SK-N-SH (cell line): Measurements from ENCODE around the gene PRR20G.

Source experiments
- EP300 ChIP-seq, 2 experiments: IDR thresholded peaks; 2 replicates each; pipeline versions ENCODE4 v1.4.0 to v1.6.1; 2012; ENCODE audit warnings: borderline replicate concordance in 1 of 2, low read depth in 1 of 2, low read length in 1 of 2
- EZH2phosphoT487 ChIP-seq: fragments of 200-600 bp; sonication (generic); IDR thresholded peaks from 2 replicates; pipeline ENCODE4 v1.6.1; 2017; ENCODE audit warnings: low read depth, mixed run types, mild to moderate bottlenecking, antibody characterized with exemption, moderate library complexity, borderline replicate concordance
- FOSL2 ChIP-seq: IDR thresholded peaks from 2 replicates; pipeline ENCODE4 v1.4.0; 2012; ENCODE audit warnings: low read depth, mild to moderate bottlenecking, moderate library complexity, borderline replicate concordance
- MXI1 ChIP-seq: IDR thresholded peaks from 2 replicates; pipeline ENCODE4 v1.6.1; 2012; ENCODE audit warnings: mild to moderate bottlenecking, low read depth, low read length, improper control_type of control experiment
- RCOR1 ChIP-seq: fragments of 150-350 bp; IDR thresholded peaks from 2 replicates; pipeline ENCODE4 v1.6.1; 2017; ENCODE audit warnings: antibody characterized with exemption, low read length
- RFX5 ChIP-seq: IDR thresholded peaks from 2 replicates; pipeline ENCODE4 v1.6.1; 2012; ENCODE audit warnings: mild to moderate bottlenecking, improper control_type of control experiment, low read length
- SMC3 ChIP-seq: IDR thresholded peaks from 2 replicates; pipeline ENCODE4 v1.6.1; 2012; ENCODE audit warnings: low read depth, low read length, improper control_type of control experiment
- TAF1 ChIP-seq: IDR thresholded peaks from 2 replicates; pipeline ENCODE4 v1.6.1; 2012; ENCODE audit warnings: low read depth, mild to moderate bottlenecking, low read length, moderate library complexity, borderline replicate concordance
- TEAD4 ChIP-seq: IDR thresholded peaks from 2 replicates; pipeline ENCODE4 v1.4.0; 2012; ENCODE audit warnings: mild to moderate bottlenecking, borderline replicate concordance; ENCODE audit not compliant: insufficient read depth
- YY1 ChIP-seq: IDR thresholded peaks from 2 replicates; pipeline ENCODE4 v1.4.0; 2012; ENCODE audit warnings: low read depth, mild to moderate bottlenecking
- TF ChIP-seq, protein P1 (sequence below): fragments of 200-600 bp; sonication (generic); IDR thresholded peaks from 2 replicates; pipeline ENCODE4 v1.6.1; 2017; ENCODE audit warnings: antibody characterized with exemption, mild to moderate bottlenecking, moderate library complexity
- TF ChIP-seq, protein P2 (sequence below): IDR thresholded peaks from 2 replicates; pipeline ENCODE4 v1.4.0; 2012; ENCODE audit warnings: low read depth, borderline replicate concordance
- TF ChIP-seq, protein P3 (sequence below): IDR thresholded peaks from 2 replicates; pipeline ENCODE4 v1.4.0; 2012; ENCODE audit warnings: low read depth
- TF ChIP-seq, protein P4 (sequence below): IDR thresholded peaks from 2 replicates; pipeline ENCODE4 v1.6.1; 2012; ENCODE audit warnings: mild to moderate bottlenecking, low read depth, low read length, moderate library complexity

DNA sequence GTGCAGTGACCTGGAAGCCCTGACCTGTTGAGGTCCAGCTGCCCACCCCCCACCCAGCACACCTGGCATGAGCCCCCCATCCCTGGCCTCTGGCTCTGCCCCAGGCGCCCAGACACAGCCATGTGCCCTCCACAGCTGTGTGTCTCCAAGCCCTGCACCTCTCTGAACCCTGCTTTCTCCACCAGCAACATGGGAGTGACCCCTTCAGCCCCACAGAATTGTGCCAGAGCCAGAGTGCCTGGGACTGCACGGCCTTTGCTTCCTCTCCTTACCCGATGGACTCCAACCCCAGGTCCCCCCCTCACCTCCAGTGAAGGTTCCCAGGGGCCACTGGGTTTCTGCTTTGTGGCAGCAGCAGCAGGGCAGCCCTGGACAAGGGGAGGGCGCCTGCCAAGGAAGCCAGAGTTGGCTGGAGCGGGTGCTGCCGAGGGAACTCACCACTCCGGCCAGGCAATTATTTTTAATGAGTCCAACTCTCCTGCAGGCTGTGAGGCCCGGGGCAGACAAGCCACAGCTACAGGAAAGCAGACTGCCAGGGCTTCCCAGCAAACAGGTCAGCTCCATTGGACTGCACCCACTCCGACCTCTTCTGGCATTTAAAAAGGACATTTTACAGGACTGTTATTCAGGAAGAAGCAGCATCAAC is 24.1 kb downstream of the PRR20G start:
- TF ChIP-seq, protein P1, sequence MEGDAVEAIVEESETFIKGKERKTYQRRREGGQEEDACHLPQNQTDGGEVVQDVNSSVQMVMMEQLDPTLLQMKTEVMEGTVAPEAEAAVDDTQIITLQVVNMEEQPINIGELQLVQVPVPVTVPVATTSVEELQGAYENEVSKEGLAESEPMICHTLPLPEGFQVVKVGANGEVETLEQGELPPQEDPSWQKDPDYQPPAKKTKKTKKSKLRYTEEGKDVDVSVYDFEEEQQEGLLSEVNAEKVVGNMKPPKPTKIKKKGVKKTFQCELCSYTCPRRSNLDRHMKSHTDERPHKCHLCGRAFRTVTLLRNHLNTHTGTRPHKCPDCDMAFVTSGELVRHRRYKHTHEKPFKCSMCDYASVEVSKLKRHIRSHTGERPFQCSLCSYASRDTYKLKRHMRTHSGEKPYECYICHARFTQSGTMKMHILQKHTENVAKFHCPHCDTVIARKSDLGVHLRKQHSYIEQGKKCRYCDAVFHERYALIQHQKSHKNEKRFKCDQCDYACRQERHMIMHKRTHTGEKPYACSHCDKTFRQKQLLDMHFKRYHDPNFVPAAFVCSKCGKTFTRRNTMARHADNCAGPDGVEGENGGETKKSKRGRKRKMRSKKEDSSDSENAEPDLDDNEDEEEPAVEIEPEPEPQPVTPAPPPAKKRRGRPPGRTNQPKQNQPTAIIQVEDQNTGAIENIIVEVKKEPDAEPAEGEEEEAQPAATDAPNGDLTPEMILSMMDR, result no peak
- TF ChIP-seq EP300 (IDR thresholded peaks at IDR 0.05; ENCODE audit: borderline replicate concordance in 1 of 2, low read depth in 1 of 2, low read length in 1 of 2), result no peak
- TF ChIP-seq TAF1, result no peak
- TF ChIP-seq YY1, result no peak
- TF ChIP-seq, protein P2, sequence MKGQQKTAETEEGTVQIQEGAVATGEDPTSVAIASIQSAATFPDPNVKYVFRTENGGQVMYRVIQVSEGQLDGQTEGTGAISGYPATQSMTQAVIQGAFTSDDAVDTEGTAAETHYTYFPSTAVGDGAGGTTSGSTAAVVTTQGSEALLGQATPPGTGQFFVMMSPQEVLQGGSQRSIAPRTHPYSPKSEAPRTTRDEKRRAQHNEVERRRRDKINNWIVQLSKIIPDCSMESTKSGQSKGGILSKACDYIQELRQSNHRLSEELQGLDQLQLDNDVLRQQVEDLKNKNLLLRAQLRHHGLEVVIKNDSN, result no peak
- TF ChIP-seq EZH2phosphoT487, result no peak
- TF ChIP-seq RFX5, result no peak
- TF ChIP-seq RCOR1, result no peak
- TF ChIP-seq, protein P3, sequence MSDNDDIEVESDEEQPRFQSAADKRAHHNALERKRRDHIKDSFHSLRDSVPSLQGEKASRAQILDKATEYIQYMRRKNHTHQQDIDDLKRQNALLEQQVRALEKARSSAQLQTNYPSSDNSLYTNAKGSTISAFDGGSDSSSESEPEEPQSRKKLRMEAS, result no peak
- TF ChIP-seq, protein P4, sequence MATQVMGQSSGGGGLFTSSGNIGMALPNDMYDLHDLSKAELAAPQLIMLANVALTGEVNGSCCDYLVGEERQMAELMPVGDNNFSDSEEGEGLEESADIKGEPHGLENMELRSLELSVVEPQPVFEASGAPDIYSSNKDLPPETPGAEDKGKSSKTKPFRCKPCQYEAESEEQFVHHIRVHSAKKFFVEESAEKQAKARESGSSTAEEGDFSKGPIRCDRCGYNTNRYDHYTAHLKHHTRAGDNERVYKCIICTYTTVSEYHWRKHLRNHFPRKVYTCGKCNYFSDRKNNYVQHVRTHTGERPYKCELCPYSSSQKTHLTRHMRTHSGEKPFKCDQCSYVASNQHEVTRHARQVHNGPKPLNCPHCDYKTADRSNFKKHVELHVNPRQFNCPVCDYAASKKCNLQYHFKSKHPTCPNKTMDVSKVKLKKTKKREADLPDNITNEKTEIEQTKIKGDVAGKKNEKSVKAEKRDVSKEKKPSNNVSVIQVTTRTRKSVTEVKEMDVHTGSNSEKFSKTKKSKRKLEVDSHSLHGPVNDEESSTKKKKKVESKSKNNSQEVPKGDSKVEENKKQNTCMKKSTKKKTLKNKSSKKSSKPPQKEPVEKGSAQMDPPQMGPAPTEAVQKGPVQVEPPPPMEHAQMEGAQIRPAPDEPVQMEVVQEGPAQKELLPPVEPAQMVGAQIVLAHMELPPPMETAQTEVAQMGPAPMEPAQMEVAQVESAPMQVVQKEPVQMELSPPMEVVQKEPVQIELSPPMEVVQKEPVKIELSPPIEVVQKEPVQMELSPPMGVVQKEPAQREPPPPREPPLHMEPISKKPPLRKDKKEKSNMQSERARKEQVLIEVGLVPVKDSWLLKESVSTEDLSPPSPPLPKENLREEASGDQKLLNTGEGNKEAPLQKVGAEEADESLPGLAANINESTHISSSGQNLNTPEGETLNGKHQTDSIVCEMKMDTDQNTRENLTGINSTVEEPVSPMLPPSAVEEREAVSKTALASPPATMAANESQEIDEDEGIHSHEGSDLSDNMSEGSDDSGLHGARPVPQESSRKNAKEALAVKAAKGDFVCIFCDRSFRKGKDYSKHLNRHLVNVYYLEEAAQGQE, result no peak
- no peak for TF ChIP-seq TEAD4
- no peak for TF ChIP-seq MXI1
- no peak for TF ChIP-seq SMC3
- no peak for TF ChIP-seq FOSL2
